Hepatocyte (in vitro differentiated cells): ENCODE results near the gene GAS2L1. TPM values are rescaled to one million over a fixed set of nuclear protein-coding genes. Genes with fewer than 3 reads are reported as not detected.
A peak's percentile ranks its signal among the peaks of the same experiment; 100 is the strongest.

ENCODE experiments used
- DNase-seq: peaks from one replicate; pipeline ENCODE4 v3.0.0-alpha.2; 2016; ENCODE audit warnings: low spot score
- H2AFZ ChIP-seq: fragments of 200-600 bp; sonication (generic); 2 replicates; pipeline ENCODE4 v1.6.0; 2016; ENCODE audit warnings: antibody characterized with exemption, mild to moderate bottlenecking
- H3K27ac ChIP-seq: fragments of 200-600 bp; sonication (generic); 2 replicates; pipeline ENCODE4 v1.5.1; 2016; ENCODE audit warnings: mild to moderate bottlenecking
- H3K27me3 ChIP-seq: fragments of 200-600 bp; sonication (generic); 2 replicates; pipeline ENCODE4 v1.6.1; 2016
- H3K36me3 ChIP-seq: fragments of 200-600 bp; sonication (generic); replicated peaks from 2 replicates; pipeline ENCODE4 v1.5.1; 2016; ENCODE audit warnings: low read depth; ENCODE audit not compliant: insufficient read depth
- H3K4me1 ChIP-seq: fragments of 200-600 bp; sonication (generic); 2 replicates; pipeline ENCODE4 v1.5.1; 2016; ENCODE audit warnings: mild to moderate bottlenecking, moderate library complexity; ENCODE audit not compliant: insufficient read depth
- H3K4me2 ChIP-seq: fragments of 200-600 bp; sonication (generic); 2 replicates; pipeline ENCODE4 v1.6.0; 2016
- H3K4me3 ChIP-seq: fragments of 200-600 bp; sonication (generic); 2 replicates; pipeline ENCODE4 v1.5.1; 2016; ENCODE audit warnings: mild to moderate bottlenecking
- H3K79me2 ChIP-seq: fragments of 200-600 bp; sonication (generic); 2 replicates; pipeline ENCODE4 v1.6.0; 2017; ENCODE audit warnings: mild to moderate bottlenecking
- H3K9me2 ChIP-seq: fragments of 200-600 bp; sonication (generic); replicated peaks from 2 replicates; pipeline ENCODE4 v1.6.0; 2017; ENCODE audit warnings: mild to moderate bottlenecking; ENCODE audit not compliant: insufficient read depth
- H3K9me3 ChIP-seq: fragments of 200-600 bp; sonication (generic); 2 replicates; pipeline ENCODE4 v1.5.1; 2016; ENCODE audit warnings: low read depth, mild to moderate bottlenecking
- H4K20me1 ChIP-seq: fragments of 200-600 bp; sonication (generic); 2 replicates; pipeline ENCODE4 v1.6.0; 2016; ENCODE audit warnings: mild to moderate bottlenecking; ENCODE audit not compliant: insufficient read depth, poor library complexity, severe bottlenecking
- CTCF ChIP-seq: fragments of 200-600 bp; sonication (generic); IDR thresholded peaks from 2 replicates; pipeline ENCODE4 v1.5.1; 2016; ENCODE audit warnings: antibody characterized with exemption, mild to moderate bottlenecking; ENCODE audit not compliant: poor library complexity
- EZH2 ChIP-seq: fragments of 200-600 bp; sonication (generic); IDR thresholded peaks from 2 replicates; pipeline ENCODE4 v1.6.1; 2016; ENCODE audit warnings: antibody characterized with exemption, mild to moderate bottlenecking, borderline replicate concordance
- EZH2phosphoT487 ChIP-seq: fragments of 200-600 bp; sonication (generic); IDR thresholded peaks from one replicate; pipeline ENCODE4 v1.6.1; 2018; ENCODE audit warnings: antibody characterized with exemption, mild to moderate bottlenecking, low read depth, moderate library complexity; ENCODE audit not compliant: unreplicated experiment, severe bottlenecking
- WGBS: methylation state at CpG from one replicate; pipeline ENCODE4 v1.1.6; 2016; ENCODE audit warnings: low lambda C conversion rate; ENCODE audit errors: missing lambda C conversion rate; 5-methylcytosine and 5-hydroxymethylcytosine counted together
- polyA plus RNA-seq: library from polyadenylated mRNA; unstranded; fragments of >200 nt; fragmentation: Nextera tagmentation; extraction: Ambion mirVana; gene quantifications from 2 replicates; pipeline ENCODE4 v1.2.1, GENCODE V29; 2016
- total RNA-seq: library from RNA; depleted of rRNA; stranded (reverse); fragments of >200 nt; gene quantifications from 2 replicates; pipeline ENCODE4 v1.2.3, GENCODE V29; 2014

GAS2L1 gene
- total and polyA plus RNA-seq, 2 experiments from 2014 or later: 10.4 to 46.0 TPM

GRCh38 chr22:29302681-29303465, 3.6 kb upstream of the GAS2L1 start:
- no peak for DNase-seq
- H3K4me2 ChIP-seq: no peak overlapping the region

GRCh38 chr22:29305836-29306174, 645 bp upstream of the GAS2L1 start:
- Histone ChIP-seq H3K4me2 (peak overlapping the region; percentile 98), H3K4me3 (no peak overlapping the region), H2AFZ (no peak overlapping the region)

More at GRCh38 chr22:29302681-29303465, 3.6 kb upstream of the GAS2L1 start:
- no peak overlapping the region for H3K27ac ChIP-seq
- no peaks in the 10 kb centered on the region for H3K27me3 ChIP-seq
- H4K20me1 ChIP-seq: peaks cover 7% of the 10 kb centered on the region
- H3K36me3 ChIP-seq: no peaks in the 10 kb centered on the region
- TF ChIP-seq EZH2phosphoT487: no peak
- TF ChIP-seq EZH2: no peak
- TF ChIP-seq CTCF: no peak
- H2AFZ ChIP-seq: no peak overlapping the region
- H3K9me2 ChIP-seq: no peaks in the 10 kb centered on the region
- 70% methylated on average over 12 of the region's 13 CpGs for WGBS
- H3K4me3 ChIP-seq: no peak overlapping the region
- H3K9me3 ChIP-seq: no peaks in the 10 kb centered on the region
- H3K79me2 ChIP-seq: peaks cover 8% of the 10 kb centered on the region
- H3K4me1 ChIP-seq: no peaks in the 10 kb centered on the region

GRCh38 chr22:29306835-29307595, 565 bp downstream of the GAS2L1 start:
- Histone ChIP-seq H3K36me3 (no peaks in the 10 kb centered on the region), H3K4me3 (peak overlapping the region; percentile 93), H4K20me1 (no peaks in the 10 kb centered on the region), H3K9me3 (no peaks in the 10 kb centered on the region), H2AFZ (peak overlapping the region; percentile 96), H3K79me2 (peaks cover 10% of the 10 kb centered on the region), H3K4me2 (peak overlapping the region; percentile 98), H3K4me1 (peaks cover 11% of the 10 kb centered on the region), H3K9me2 (no peaks in the 10 kb centered on the region), H3K27me3 (no peaks in the 10 kb centered on the region), H3K27ac (peak overlapping the region; percentile 80)
- TF ChIP-seq EZH2: no peak
- TF ChIP-seq CTCF: no peak
- no peak for TF ChIP-seq EZH2phosphoT487
- 9% methylated on average over 37 of the region's 83 CpGs for WGBS
- peak; percentile 92 for DNase-seq

More at GRCh38 chr22:29305836-29306174, 645 bp upstream of the GAS2L1 start:
- H3K4me1 ChIP-seq: peaks cover 11% of the 10 kb centered on the region
- H4K20me1 ChIP-seq: no peaks in the 10 kb centered on the region
- H3K27ac ChIP-seq: no peak overlapping the region
- H3K9me3 ChIP-seq: no peaks in the 10 kb centered on the region
- peaks cover 10% of the 10 kb centered on the region for H3K79me2 ChIP-seq
- H3K27me3 ChIP-seq: no peaks in the 10 kb centered on the region
- H3K36me3 ChIP-seq: no peaks in the 10 kb centered on the region
- WGBS: 56% methylated on average over 6 of the region's 7 CpGs
- TF ChIP-seq EZH2phosphoT487: no peak
- TF ChIP-seq EZH2: no peak
- TF ChIP-seq CTCF: no peak
- H3K9me2 ChIP-seq: no peaks in the 10 kb centered on the region
- DNase-seq: no peak
